PC-9 (cell line): ENCODE data around the gene PDIA5.

Experiments
- CTCF ChIP-seq: fragments of 200-600 bp; sonication (generic); conservative IDR thresholded peaks from 2 replicates; pipeline ENCODE4 v1.6.1; 2017; ENCODE audit warnings: mixed run types, antibody characterized with exemption, mild to moderate bottlenecking, moderate library complexity
- EZH2 ChIP-seq: fragments of 200-600 bp; sonication (generic); IDR thresholded peaks from 2 replicates; pipeline ENCODE4 v1.8.0; 2017; ENCODE audit warnings: antibody characterized with exemption, low read depth

DNA sequence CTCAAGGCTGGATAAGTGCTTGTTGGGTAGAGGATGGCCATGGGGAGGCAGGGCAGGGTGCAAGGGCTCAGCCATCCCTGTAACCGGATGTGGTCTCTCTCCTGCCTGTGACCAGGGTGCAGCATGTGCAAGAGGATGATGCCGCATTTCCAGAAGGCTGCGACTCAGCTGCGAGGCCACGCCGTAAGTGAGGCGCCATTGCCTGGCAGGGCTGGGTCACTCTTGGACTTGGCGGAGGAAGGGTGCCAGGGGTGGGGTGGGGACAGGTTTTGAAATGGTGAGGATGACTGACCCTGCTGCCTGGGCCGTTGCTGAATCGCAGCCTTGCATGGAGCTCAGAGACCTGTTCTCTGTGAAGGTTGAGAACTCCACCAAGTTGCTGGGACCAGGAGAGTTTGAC, 49.3 kb downstream of the PDIA5 start:
- no peak for TF ChIP-seq CTCF
- TF ChIP-seq EZH2 = no peak
